GM12874 (cell line): Measurements from ENCODE around the gene LMO3.

ENCODE experiments used
- CTCF ChIP-seq: IDR thresholded peaks from 2 replicates; pipeline ENCODE4 v1.5.1; 2011; ENCODE audit warnings: low read depth, mild to moderate bottlenecking, control low read depth, low read length, moderate library complexity; ENCODE audit not compliant: insufficient read depth

LMO3 gene

DNA sequence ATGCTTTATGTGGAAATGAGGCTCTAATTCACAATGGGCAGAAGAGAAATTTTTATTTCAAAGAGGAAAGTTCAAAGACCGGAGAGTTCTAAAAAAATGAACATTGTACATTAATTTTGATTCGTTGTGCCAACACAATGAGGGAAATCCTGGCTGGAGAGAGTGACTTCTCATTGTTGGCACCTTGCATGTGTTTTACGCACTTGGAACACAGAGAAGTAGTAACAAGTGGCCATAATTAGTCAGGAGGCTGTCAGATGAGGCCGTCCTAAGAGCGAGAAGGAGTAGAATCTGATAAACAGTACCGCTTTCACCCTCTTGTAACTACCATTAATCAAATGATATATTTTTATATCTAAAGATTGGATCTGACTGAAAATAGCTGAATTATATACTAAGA is 6.9 kb downstream of the LMO3 start:
- TF ChIP-seq CTCF, result no peak

- no peak for TF ChIP-seq CTCF
Measured at GRCh38 chr12:16594797-16595196, 11.2 kb downstream of the LMO3 start.

GRCh38 chr12:16593546-16593945 is 12.4 kb downstream of the LMO3 start:
- no peak for TF ChIP-seq CTCF

DNA sequence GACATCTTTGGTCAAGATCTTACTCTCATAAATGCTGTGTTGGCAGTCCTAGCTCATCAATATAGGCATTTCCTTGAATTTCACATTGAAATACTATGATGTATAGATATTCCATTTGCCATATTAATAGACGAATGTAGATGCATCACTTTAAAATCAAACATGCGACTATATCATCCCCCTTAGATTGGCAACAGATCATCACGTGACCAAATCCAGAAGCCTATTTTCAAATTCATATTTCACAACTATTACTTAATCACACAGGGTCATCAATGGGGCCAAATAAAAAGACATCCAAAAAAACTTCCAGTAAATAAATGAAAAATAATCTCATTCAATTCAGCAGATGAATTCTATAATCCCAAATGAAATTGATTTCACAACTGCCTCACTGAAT is 15.3 kb downstream of the LMO3 start:
- no peak for TF ChIP-seq CTCF

DNA sequence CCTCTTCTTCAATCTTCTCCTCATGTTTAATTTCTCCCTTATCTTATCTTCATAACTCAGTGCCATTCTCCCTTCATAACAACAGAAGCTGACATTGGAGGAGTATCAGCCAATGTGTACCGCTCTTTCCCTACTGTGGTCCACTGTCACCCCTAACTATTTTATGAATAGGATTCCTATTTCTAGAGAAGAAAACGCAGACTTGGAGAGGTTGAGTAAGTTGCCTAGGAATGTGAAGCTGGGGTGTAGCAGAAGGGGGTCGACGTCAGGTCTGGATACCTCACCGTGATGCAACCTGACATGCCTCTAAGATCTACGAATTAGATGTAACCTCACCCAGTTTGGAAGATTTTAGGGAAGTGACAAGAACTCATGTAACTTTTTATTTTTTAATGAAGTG is 17.1 kb downstream of the LMO3 start:
- TF ChIP-seq CTCF, result no peak

DNA sequence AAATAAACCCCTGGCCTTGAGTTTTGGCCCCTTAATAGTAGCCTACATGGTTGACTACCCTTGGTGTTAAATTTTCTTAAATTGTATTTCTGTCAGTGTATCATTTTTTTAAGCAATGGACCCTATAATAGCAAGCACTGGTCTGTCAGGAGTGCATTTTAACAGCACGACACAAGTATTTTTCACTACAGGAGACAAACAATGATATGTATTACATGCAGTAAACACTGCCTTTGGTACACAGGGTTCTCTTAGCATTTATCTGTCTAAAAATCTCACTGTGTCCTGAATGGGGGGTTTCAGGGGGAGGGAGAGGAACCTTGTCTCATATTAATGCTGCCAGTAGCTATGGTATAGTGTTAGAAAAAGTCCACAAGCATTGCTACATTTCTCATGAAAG is 18.4 kb downstream of the LMO3 start:
- no peak for TF ChIP-seq CTCF

- no peak for TF ChIP-seq CTCF
Measured at GRCh38 chr12:16587110-16587453, 18.9 kb downstream of the LMO3 start.
